Measurements from ENCODE around the gene NAV2.
"Not testable (repeated sequence)": the region's sequence is repeated elsewhere in the genome, so short reads cannot be mapped to it uniquely, and the experiment has no call there.

NAV2 gene

DNA sequence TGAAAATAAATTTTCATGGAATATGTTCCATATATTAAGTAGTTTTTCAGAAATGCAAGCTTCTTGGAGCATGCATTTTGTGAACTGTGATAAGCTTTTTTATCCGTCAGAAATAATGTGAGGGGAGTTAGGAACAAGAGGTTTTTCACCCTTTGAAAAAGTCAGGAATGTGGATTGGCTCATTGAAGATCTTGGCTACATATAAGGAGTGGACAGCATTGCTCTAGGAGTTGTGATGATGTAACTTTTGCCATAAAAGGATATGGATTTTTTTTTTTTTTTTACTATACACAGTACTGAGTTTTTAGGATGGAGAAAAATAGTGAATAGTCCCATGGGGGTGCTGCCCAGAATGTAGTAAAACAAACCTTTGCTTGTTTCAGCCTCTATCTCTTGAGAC is 180.2 kb downstream of the NAV2 start:
- DNase-seq (ENCODE audit: low read depth) = no peak

DNA sequence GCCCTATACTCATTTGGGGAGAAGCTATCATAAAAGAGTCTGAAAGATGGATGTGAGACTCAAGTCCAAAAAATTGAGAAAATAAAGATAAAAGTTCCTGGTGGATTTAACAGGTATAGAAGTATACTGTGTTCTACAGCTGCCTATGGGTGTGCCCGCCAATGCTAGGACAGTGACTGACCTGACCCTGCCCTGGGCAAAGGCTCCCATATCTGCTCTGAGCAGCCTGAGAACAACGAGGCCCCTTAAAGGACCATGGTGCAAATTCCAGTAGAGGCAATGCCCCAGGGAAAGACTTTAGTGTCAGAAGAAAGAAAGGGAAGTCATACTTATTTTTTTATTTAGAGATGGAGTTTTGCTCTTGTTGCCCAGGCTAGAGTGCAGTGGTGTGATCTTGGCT is 181.8 kb downstream of the NAV2 start:
- DNase-seq (ENCODE audit: low read depth) = no peak

DNA sequence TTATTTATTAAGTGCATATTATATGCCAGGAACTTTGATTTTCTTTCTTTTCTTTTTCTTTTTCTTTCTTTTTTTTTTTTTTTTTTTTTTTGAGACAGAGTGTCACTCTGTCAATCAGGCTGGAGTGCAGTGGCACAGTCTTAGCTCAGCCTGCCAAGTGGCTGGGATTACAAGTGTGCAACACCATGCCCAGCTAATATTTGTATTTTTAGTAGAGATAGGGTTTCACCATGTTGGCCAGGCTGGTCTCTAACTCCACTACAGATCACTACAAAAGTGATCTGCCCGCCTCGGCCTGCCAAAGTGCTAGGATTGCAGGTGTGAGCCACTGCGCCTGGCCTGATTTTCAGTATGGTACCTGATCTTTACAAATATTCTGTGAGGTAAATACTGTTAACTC is 182.4 kb downstream of the NAV2 start:
- not testable (repeated sequence) for DNase-seq (ENCODE audit: low read depth)

DNA sequence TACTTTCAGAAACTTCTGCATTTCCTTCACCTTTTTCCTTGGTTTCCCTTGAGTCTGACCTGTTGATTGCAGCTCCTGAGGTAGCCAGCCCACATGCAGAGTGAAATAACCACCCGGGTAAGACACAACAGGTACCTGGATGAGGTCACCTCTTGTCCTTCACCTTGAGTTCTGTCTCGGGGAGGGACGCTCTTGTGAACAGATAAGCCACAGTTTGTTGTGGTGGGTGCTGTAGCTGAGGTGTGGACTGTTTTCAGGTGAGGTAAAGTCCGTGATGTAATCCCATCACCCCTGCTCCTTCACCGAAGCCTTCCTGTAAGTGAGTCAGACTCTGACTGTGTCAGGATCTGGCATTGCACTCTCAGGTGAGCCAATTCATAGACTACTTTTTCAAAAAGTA is 183.1 kb downstream of the NAV2 start:
- DNase-seq (ENCODE audit: low read depth) = no peak

DNA sequence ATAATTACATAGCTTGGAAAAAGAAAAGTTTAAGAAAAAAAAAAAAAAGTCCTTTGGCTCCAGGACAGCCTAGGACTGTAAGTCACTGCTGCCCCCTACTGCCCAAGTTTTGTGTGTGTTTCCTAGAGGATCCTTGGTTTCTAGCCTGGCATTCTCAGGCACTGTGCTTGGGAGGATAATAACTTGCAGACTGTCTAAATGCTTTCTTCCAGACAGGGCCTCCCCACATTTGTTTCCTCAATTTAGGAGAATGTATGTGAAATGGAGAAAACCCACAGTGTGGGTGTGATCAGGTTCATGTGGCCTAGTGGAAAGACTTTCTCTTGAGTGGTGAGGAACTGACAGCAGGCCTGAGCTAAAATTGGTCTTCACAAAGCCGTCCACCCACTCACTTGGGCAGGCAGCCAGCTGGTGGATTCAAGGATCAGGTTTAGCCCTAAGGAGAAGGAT is 191.0 kb downstream of the NAV2 start:
- DNase-seq (ENCODE audit: low read depth) = peak; percentile 33

DNA sequence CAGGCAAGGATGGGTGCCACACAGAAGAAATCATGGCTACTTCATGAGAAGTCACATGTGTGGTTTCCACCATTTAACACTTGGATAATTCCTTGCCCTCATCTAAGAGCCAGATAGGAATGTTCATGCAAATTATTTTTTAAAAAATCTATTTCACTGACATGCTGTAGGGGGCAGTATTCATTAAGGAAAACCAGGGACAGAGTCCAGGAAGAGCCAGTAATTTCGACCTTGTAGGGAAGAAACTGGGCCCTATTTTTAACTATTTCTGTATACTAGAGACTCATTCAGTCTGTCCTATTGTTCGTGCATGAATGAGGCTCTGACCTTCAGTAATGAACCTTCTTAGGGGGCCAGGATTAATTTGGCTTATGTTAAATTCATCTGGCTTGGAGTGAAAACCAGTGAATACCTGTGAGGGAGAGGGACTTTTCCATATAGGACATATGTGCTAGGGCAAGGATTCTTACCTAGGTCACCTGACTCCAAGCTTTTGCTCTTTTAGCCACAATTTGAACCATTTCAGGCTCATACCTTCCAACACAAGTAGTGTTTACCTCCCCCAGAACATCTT is 192.7 kb downstream of the NAV2 start:
- no peak for DNase-seq (ENCODE audit: low read depth)

DNA sequence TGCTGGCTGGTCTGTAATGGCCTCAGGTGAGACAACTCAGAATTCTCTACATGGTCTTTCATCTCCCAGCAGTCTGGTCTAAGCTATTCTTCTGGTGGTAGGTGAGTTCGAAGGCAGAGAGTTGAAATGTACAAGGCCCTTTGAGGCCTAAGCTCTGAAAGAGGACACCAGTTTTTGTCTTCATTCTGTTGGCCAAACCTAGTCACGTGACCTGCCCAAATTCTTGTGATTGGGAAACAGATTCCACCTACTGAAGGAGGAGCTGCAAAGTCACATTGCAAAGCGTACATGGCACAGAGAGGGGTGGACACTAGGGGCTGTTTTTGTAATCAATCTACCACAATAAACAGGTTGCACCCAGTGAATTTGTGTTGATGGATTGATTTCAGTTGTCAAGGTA is 193.5 kb downstream of the NAV2 start:
- DNase-seq (ENCODE audit: low read depth) = no peak

DNA sequence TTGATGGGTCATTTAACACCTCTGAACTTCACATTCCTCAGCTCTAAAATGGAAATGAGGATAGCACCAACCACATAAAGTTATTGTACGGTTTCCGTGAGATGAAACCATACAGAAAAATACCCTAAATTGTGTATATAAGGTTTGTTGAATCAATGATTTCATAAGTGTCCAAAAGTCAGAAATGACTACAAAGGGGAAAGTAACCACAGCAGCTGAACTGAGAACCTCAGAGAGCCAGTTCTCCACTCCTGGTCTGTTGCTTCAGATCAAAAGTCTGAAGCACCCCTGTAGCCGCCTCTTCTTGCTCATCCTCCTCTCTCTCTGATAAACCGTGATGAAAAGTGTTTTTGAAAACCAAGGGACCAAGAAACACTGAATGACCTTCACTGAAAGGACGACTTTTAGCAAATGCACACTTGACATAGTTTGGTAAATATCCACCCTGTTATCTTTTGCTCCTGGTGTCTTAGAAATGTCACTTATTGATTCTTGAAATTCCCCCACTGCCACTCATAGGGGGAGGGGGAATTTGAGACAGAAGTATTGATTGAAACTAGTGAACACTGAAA is 194.5 kb downstream of the NAV2 start:
- DNase-seq (ENCODE audit: low read depth) = no peak

DNA sequence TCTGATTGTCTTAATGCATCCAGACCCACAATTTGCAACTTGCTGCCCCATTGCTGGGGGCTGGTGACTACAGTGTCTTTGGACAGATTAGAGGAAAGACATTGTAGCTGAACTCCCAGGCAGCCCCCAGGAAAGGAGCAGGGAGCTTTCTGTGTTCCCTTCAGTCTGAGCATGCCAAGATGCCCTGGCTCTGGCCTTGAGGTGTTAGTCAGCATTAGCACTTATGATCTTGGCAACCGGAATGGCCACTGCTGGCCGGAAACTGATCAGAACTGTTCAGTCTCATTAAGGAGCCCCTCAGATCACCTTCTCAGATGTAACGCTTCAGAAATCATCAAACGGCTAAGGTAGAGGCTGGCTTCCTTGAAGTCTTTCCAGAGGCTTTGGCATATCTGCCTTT is 195.2 kb downstream of the NAV2 start:
- DNase-seq (ENCODE audit: low read depth) = no peak

DNA sequence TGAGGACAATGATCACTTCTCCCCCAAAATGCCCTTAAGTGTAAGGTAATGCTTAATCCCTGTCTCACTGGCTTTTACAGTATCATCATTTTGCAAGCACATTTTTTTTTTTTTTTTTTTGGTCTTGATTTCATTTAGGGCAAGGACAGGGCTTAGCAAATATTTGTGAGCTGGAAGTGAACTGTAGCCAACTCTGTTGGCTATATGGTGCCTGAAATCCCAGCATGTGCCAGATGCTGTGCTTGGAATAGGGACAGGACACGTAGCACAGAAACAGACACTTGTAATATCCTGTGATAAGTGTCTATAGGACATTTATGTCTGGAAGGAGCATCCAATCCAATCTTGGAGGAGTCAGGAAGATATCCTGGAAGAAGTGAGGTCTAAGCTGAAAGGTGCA is 198.3 kb downstream of the NAV2 start:
- no peak for DNase-seq (ENCODE audit: low read depth)

DNA sequence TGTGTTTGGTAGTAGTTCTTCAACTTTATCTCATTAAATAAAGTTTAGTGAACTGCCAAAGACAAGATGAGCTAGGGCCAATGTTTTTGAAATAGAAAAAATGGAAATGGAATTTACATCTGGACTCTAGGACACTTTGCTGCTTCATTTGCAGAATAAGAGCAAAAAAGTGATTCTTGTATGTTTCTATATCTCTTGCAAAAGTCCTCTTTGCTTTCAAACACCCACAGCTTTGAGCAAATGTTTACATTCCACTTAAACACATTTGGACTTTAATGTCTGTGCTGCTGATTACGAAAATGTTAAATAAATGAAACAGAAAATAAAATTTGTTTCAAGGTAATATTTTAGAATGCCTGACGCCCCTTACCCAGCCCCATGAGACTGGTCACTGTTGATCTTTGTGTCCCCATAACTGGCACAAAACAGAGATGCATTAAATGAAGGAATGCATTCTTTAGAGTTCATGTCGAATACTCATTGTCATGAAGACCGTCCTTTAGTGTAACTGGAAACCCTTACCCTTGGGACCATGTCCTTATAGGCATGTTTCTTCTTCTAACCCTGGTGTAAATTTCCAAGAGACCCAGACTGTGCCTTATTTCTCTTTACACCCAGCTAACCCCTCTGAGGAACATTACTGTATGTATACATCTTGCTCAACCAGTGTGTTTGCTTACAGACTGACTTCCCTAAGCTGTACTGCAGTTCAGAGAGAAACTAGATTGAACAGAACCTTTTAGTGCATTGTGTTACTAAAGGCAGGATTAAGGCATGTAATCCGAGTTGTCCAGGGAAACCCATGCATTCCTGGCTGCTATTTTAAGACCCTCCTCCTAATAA is 199.7 kb downstream of the NAV2 start:
- DNase-seq (ENCODE audit: low read depth) = no peak

DNA sequence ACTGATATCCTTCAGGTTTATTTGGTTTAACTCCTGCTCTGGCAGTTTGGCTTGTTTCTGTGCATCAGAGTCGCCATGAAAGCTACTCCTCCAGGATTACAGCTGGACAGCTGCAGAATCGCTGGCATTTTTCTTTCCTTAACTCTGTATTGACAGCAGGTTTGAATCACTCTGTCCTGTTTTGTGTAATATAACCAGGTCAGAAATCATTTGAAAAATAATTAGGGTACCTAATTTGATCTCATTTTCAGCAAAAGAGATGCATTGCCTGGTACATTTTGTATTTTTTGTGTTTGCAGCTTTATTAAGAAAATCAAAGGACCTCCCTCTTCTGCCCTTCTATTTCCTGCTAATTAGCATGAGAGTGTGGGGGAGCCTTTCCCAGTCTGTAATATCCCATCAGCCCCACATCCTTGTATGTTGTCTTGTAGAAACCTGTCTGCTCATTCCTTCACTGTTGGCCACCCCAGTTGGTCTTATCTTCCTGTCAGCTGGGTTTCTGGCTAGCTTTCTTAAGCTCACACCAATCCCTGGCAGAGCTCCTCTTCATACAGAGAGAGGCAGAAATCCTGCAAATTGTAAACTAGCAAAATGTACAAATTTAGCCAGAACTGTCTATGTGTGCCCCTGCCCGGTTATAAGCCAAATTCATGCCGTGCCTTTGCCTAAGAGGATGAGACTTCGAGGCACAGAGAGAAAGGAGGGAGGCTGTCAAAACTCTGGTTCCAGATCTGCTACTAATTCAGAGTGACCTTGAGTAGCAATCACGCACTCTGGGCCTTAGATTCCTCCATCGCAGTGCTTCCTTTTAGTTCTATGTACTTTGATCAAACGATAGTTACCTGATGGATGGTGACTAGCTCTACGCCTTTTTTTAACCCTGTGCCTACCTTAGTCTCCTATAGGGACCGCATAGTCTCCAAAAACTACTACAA is 200.6 kb downstream of the NAV2 start:
- DNase-seq (ENCODE audit: low read depth) = no peak

DNA sequence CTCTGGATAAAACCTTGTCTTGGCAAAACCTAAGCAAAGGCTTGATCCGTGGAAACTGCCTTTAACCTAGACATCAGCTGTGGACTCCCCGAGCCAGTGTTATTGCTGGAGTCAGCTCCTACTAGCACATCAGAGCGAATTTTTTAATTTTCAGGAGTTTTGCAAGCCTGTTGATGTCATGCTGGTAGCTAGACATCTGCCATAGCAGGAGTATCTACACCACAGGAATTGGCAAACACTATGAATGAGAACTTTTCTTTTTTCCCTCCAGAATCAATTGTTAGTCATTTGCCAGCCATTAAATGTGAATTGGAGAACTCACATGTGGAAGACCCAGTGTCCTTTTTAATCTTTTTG is 201.2 kb downstream of the NAV2 start:
- no peak for DNase-seq (ENCODE audit: low read depth)

DNA sequence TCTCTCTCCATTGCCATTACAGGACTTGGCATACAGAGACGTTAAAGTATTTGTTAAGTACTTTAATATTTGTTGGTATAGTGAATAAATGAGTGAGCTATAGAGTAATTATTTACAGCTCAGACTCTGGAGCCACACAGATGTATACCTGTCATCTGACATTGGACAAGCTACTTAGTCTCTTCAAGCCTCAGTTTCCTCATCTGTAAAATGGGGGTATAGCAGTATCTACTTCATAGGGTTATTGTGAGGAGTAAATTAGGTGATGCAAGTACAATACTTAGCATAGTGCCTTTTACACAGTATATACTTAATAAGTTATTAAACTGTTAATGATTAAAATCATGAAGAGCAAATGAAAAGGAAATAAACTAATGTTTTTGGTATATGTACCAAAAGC is 203.2 kb downstream of the NAV2 start:
- no peak for DNase-seq (ENCODE audit: low read depth)

DNA sequence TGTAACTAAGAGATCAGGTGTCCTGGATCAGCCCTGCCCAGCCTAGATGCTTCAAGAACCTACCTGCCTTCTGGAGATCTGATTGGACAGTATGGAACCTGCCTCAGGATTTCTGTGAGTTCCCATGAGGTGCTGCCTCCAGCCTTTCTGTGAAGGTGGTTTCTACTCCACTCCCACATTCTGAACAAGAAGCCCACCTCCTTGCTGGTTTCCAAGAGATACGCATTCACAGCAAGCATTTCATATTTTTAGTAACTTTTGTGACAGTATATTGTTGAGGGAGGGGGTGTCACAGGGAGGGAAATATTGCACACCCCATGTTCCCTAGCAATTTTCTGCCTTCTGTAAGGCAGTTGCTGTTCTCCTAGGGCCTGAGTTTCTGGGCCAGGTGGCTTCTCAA is 204.4 kb downstream of the NAV2 start:
- no peak for DNase-seq (ENCODE audit: low read depth)

DNA sequence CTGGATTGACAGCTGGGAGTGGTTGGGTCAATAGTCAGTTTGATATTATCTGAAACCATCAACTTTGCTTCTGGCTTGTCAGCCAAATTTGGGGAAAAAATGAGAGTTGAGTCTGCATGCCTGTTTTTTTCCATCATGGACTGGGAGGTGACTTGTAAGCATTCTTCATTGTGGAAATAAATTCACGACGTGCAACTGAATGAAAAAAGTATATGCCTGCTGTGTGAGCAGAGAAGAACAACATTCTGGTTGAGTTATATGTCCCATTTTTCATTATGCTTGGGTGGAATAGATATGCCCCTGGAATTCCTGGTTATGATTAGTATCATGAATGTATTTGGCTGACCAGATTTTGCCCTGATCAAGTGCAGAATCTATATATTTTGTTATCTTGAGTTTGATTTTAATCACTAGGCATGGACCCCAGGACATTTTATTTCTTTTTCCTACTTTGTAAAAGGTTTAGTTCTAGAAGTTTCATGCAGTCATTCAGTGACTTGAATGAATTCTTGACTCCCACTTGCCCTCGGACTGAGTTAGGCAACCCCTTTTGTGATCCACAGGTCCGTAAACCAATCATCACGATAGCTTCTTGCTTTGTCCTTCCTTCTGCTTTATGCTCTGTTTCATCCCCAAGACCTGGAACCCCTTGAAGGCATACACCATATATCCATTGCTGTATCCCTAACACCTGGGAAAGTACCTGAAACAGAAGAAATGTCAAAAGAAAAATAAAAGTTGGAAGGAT is 205.8 kb downstream of the NAV2 start:
- DNase-seq (ENCODE audit: low read depth) = no peak

DNA sequence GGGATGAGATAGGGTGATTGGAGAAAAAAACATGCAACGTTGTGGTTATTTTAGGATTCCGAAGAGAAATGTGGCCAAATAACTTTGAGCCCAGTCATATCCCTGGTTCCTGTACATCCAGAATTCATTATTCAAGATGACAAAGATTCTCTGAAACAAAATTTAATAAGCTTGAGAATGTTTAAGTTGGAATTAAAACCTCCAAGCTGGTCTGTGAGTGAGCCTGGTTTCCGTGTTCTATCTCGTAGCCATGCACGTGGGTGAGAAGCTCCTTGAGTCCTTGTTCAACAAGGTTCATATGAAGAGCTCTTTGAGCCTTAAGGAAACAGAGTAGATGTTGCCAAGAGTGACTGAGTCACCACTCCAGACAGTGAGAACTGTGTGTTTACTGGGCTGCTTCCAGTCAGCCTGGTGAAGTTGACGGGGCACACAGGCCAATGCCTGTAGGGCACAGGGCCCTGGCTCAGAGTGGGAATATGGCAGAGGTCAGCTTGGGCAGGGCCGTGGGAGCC is 206.5 kb downstream of the NAV2 start:
- no peak for DNase-seq (ENCODE audit: low read depth)

DNA sequence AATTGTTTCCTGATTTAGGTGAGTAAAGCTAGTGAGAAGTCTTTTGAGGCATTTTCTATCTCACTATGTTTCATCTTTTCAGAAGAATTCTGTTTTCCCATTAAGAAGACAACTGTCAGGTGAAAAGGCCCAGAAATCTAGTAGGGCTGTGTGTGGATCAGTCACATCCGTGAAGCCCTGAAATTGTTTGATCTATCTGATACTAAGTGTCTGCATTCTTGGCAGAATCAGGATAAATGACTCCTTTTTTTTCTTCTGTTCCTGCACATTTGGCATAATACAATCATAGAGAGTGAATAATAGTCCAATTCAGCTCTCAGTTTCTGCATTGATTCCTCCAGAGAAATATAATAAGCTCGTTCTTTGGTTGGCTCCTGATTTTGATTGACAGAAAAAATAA is 208.3 kb downstream of the NAV2 start:
- DNase-seq (ENCODE audit: low read depth) = no peak

DNA sequence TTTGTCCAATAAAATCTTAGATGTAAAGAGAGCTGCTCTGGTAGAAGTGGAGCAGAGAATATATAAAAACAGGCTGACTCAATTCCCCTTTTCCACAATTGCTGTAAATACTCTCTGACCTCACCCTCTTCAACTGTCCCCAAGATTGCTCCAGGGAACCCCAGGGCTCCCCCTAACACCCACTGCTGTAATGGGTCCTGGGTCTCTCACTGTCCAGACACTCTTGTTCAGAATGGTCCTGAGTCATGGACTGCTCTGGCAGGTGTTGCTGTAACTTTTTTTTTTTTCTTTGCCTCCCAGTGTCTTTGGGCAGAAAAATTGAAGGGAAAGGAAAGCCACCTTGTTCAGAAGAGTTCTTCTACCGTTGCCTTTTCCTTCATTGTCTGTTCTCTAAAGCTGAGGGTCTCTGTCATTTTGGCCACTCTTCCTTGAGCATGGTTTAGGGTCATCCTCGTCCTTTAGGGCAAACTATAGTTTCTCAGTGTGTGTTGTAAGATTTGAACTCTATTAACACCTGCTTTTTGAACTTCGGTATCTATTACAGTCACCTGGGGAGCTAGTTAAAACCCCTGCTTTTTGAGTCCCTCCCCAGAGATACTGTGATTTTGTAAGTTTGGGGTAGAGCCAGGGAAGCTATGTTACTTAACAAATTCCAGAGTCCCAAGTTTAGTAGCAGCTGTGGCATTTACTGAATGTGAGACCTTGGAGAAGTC is 209.5 kb downstream of the NAV2 start:
- DNase-seq (ENCODE audit: low read depth) = no peak

DNA sequence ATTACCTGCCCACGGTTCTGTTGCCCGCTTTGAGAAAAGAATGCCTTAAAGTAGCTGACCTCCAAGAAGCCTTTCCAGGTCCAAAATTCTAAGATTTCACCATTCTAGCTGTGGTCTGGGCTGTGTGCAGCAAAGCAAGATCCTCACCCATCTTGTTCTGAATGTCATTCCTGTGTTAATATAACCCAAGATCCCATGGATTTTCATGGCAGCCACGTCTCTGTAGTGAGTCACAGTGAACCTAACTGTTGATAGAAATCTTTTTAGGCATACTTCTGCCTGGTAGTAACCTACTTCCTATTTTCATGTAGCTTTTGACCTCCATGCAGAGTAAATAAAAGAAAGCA is 210.0 kb downstream of the NAV2 start:
- DNase-seq (ENCODE audit: low read depth) = no peak

DNA sequence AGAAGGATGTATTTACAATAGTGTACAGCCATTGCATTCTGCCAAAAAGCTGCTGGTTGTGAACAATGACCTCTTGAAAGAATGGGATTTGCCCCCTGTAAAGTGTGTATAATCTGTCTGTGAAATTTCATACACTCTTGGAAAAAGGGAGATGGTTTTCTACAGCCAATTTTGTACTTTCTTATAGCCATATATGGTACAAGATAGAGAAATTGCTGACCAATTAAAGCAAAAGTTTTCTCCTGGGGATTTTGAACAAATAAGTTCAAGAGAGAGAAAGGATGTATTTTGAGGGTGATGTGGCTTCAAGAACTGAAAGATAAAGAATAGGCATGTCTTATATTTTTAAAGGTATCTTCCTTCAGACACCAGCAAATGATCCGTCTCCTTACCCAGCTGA is 211.0 kb downstream of the NAV2 start:
- no peak for DNase-seq (ENCODE audit: low read depth)

Data from CMK (cell line).